ENCODE data around the gene OR6J1.

- TF ChIP-seq POLR2AphosphoS5 (IDR thresholded peaks at IDR 0.05; ENCODE audit: low read depth, low read length) (no peak), TAF1 (IDR thresholded peaks at IDR 0.05; ENCODE audit: borderline replicate concordance, insufficient read depth, low read length) (no peak), SIN3A (IDR thresholded peaks at IDR 0.05; ENCODE audit: borderline replicate concordance, insufficient read depth, low read length) (no peak), REST (IDR thresholded peaks at IDR 0.05; ENCODE audit: insufficient read depth in 1 of 2, low read depth in 2 of 2, low read length in 2 of 2) (no peak), FOXP2 (optimal IDR thresholded peaks at IDR 0.05; ENCODE audit: borderline replicate concordance, extremely low read depth, extremely low read length, insufficient read depth) (no peak)
These were observed 34.1 kb upstream of the OR6J1 start for GRCh38 chr14:22678221-22678620.
